HL-60 (cell line): ENCODE measurements around the gene KLHL30.

Experiments used
- TF ChIP-seq, protein P1 (sequence below): IDR thresholded peaks from one replicate; pipeline ENCODE4 v1.5.1; 2011; ENCODE audit warnings: low read length, control low read depth, inconsistent platforms; ENCODE audit not compliant: insufficient read depth
- TF ChIP-seq, protein P2 (sequence below): IDR thresholded peaks from 2 replicates; pipeline ENCODE4 v1.6.1; 2012; ENCODE audit warnings: low read depth; ENCODE audit not compliant: insufficient replicate concordance

DNA sequence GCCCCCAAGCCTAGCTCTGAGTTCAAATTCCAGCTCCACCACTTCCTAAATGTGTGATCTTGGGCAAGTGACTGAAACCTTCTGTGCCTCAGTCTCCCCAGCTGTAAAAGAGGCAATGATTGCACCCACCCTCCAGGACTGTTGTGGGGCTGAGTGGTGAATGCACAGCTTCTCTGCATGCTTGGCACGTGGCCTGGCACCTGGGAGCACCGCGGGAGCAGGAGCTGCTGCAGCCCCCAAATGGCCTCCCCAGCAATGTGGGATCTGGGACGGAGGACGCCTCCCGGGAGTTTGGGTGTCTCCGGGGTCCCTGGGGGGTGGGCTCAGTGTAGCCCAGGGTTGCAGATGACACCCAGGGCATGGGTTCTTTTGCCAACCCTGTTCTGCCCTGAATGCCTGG, 1.6 kb downstream of the KLHL30 start:
- TF ChIP-seq, protein P1, sequence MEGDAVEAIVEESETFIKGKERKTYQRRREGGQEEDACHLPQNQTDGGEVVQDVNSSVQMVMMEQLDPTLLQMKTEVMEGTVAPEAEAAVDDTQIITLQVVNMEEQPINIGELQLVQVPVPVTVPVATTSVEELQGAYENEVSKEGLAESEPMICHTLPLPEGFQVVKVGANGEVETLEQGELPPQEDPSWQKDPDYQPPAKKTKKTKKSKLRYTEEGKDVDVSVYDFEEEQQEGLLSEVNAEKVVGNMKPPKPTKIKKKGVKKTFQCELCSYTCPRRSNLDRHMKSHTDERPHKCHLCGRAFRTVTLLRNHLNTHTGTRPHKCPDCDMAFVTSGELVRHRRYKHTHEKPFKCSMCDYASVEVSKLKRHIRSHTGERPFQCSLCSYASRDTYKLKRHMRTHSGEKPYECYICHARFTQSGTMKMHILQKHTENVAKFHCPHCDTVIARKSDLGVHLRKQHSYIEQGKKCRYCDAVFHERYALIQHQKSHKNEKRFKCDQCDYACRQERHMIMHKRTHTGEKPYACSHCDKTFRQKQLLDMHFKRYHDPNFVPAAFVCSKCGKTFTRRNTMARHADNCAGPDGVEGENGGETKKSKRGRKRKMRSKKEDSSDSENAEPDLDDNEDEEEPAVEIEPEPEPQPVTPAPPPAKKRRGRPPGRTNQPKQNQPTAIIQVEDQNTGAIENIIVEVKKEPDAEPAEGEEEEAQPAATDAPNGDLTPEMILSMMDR, result no peak
- TF ChIP-seq, protein P2, sequence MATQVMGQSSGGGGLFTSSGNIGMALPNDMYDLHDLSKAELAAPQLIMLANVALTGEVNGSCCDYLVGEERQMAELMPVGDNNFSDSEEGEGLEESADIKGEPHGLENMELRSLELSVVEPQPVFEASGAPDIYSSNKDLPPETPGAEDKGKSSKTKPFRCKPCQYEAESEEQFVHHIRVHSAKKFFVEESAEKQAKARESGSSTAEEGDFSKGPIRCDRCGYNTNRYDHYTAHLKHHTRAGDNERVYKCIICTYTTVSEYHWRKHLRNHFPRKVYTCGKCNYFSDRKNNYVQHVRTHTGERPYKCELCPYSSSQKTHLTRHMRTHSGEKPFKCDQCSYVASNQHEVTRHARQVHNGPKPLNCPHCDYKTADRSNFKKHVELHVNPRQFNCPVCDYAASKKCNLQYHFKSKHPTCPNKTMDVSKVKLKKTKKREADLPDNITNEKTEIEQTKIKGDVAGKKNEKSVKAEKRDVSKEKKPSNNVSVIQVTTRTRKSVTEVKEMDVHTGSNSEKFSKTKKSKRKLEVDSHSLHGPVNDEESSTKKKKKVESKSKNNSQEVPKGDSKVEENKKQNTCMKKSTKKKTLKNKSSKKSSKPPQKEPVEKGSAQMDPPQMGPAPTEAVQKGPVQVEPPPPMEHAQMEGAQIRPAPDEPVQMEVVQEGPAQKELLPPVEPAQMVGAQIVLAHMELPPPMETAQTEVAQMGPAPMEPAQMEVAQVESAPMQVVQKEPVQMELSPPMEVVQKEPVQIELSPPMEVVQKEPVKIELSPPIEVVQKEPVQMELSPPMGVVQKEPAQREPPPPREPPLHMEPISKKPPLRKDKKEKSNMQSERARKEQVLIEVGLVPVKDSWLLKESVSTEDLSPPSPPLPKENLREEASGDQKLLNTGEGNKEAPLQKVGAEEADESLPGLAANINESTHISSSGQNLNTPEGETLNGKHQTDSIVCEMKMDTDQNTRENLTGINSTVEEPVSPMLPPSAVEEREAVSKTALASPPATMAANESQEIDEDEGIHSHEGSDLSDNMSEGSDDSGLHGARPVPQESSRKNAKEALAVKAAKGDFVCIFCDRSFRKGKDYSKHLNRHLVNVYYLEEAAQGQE, result no peak
